Calu3 (cell line): ENCODE results near the gene H2BK1. TPM values are rescaled to one million over a fixed set of nuclear protein-coding genes. Genes with fewer than 3 reads are reported as not detected.

Experiments used
- BruUV-seq: library from RNA; stranded (reverse); fragments of 400-500 nt; replicated peaks from 2 replicates; lab custom pipeline; 2021; lab: Mats Ljungman, UMichigan
- CTCF ChIA-PET: fragments of 300-600 bp; sonication (Branson Sonifier 250); formaldehyde crosslinking; loops from one replicate; lab custom pipeline; 2022; ENCODE audit warnings: antibody characterized with exemption; lab: Charles Lee
- DNase-seq: peaks from one replicate; pipeline ENCODE4 v3.0.0; 2022
- H3K27ac Mint-ChIP-seq: one replicate; pipeline ENCODE4 v1.8.0; 2022; ENCODE audit warnings: mixed read lengths; ENCODE audit not compliant: unreplicated experiment
- H3K27me3 Mint-ChIP-seq: one replicate; pipeline ENCODE4 v1.8.0; 2022; ENCODE audit warnings: mixed read lengths; ENCODE audit not compliant: unreplicated experiment
- H3K36me3 Mint-ChIP-seq: one replicate; pipeline ENCODE4 v1.8.0; 2022; ENCODE audit warnings: mild to moderate bottlenecking, moderate library complexity, mixed read lengths; ENCODE audit not compliant: insufficient read depth, unreplicated experiment
- H3K4me1 Mint-ChIP-seq: one replicate; pipeline ENCODE4 v1.8.0; 2022; ENCODE audit warnings: mild to moderate bottlenecking, low read depth, mixed read lengths; ENCODE audit not compliant: unreplicated experiment
- H3K4me3 Mint-ChIP-seq: one replicate; pipeline ENCODE4 v1.8.0; 2022; ENCODE audit warnings: mild to moderate bottlenecking, low read depth, moderate library complexity, mixed read lengths; ENCODE audit not compliant: unreplicated experiment
- H3K9me3 Mint-ChIP-seq: one replicate; pipeline ENCODE4 v1.8.0; 2022; ENCODE audit warnings: low read depth, mixed read lengths; ENCODE audit not compliant: unreplicated experiment
- CTCF ChIP-seq: fragments of 200-600 bp; IDR thresholded peaks from one replicate; pipeline ENCODE4 v1.8.0; 2022; ENCODE audit warnings: antibody characterized with exemption; ENCODE audit not compliant: unreplicated experiment
- intact Hi-C: fragments of 100-400 bp; cut with micrococcal nuclease; formaldehyde crosslinking; loops from one replicate; pipeline ENCODE4 v1.10.0; 2022; ENCODE audit not compliant: unreplicated experiment
- total RNA-seq: library from RNA; stranded (reverse); gene quantifications from 2 replicates; pipeline ENCODE4 v1.2.3, GENCODE V29; 2022

Gene H2BK1
- total RNA-seq, 1 experiment from 2014 or later: not detected

DNA sequence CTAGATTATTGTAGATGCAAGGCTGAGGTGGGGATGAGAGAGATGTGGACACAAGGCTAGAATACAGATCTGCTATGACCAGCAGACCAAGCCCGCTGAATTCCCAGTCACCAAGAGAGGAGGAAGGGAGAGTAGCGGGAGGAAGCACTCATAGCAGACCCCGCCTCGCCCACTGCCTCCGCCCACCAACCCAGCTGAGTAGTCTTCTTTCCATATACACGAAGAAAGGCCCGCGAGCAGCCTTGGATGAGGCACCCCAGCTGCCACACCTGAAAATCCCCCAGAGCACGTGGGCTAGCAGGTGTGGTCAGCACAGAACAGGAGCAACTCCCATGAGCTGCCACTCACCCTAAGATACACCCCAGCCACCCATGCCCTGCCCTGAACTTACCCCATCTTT lies 7.9 kb upstream of the H2BK1 start:
- no peak overlapping the region for H3K27ac Mint-ChIP-seq
- no peaks in the 10 kb centered on the region for H3K4me1 Mint-ChIP-seq
- CTCF ChIA-PET: no interaction called here
- TF ChIP-seq CTCF: no peak
- no peaks in the 10 kb centered on the region for H3K27me3 Mint-ChIP-seq
- no peaks in the 10 kb centered on the region for H3K9me3 Mint-ChIP-seq
- peaks cover 55% of the 10 kb centered on the region for H3K36me3 Mint-ChIP-seq
- no peak for DNase-seq
- intact Hi-C loops: no loop called here
- no TSS peak for BruUV-seq
- no peak overlapping the region for H3K4me3 Mint-ChIP-seq

GRCh38 chr7:151215396-151215795 lies 5.1 kb upstream of the H2BK1 start:
- Mint-ChIP-seq H3K4me1 (no peaks in the 10 kb centered on the region), H3K4me3 (no peak overlapping the region), H3K27me3 (no peaks in the 10 kb centered on the region), H3K9me3 (no peaks in the 10 kb centered on the region), H3K36me3 (peaks cover 37% of the 10 kb centered on the region), H3K27ac (no peak overlapping the region)
- BruUV-seq: no TSS peak
- CTCF ChIA-PET: interaction anchor here (0.6 kb wide), 1 partner anchor 142 kb away, joined by 3 read pairs; no protein-coding TSS in a partner anchor
- DNase-seq: no peak
- no peak for TF ChIP-seq CTCF
- intact Hi-C loops: no loop called here

- DNase-seq: no peak
- CTCF ChIA-PET: no interaction called here
- no TSS peak for BruUV-seq
- no peak for TF ChIP-seq CTCF
- no peak overlapping the region for H3K4me3 Mint-ChIP-seq
- no peaks in the 10 kb centered on the region for H3K27me3 Mint-ChIP-seq
- no peaks in the 10 kb centered on the region for H3K4me1 Mint-ChIP-seq
- H3K27ac Mint-ChIP-seq: no peak overlapping the region
- intact Hi-C loops: no loop called here
- peaks cover 25% of the 10 kb centered on the region for H3K36me3 Mint-ChIP-seq
- H3K9me3 Mint-ChIP-seq: no peaks in the 10 kb centered on the region
Observed at GRCh38 chr7:151213826-151214225, 3.5 kb upstream of the H2BK1 start.

DNA sequence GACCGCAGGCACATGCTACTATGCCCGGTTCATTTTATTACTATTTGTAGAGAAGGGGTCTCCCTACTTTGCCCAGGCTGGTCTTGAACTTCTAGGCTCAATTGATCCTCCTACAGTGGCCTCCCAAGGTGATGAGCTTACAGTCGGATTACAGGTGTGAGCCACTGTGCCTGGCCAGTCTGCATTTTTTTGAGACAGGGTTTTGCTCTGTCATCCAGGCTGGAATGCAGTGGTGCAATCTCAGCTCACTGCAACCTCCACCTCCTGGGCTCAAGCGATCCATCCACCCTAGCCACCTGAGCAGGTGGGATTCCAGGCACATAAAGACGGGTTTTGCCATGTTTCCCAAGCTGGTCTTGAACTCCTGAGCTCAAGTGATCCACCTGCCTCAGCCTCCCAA lies 2.3 kb upstream of the H2BK1 start:
- intact Hi-C loops: no loop called here
- BruUV-seq: no TSS peak

More for the DNA sequence above, 2.3 kb upstream of the H2BK1 start:
- no peak for TF ChIP-seq CTCF
- Mint-ChIP-seq H3K36me3 (peaks cover 16% of the 10 kb centered on the region), H3K9me3 (no peaks in the 10 kb centered on the region), H3K27ac (no peak overlapping the region), H3K4me3 (no peak overlapping the region), H3K4me1 (no peaks in the 10 kb centered on the region), H3K27me3 (no peaks in the 10 kb centered on the region)
- CTCF ChIA-PET: no interaction called here
- DNase-seq: no peak
